A673 (cell line): ENCODE data around the gene TMC3. TPM values are rescaled to one million over a fixed set of nuclear protein-coding genes. Genes with fewer than 3 reads are reported as not detected.

Experiments used
- BruUV-seq: library from RNA; stranded (reverse); fragments of 400-500 nt; replicated peaks from 2 replicates; lab custom pipeline; 2021; lab: Mats Ljungman, UMichigan
- CTCF ChIA-PET: fragments of 300-600 bp; sonication (Branson Sonifier 250); formaldehyde crosslinking; loops from one replicate; lab custom pipeline; 2022; ENCODE audit warnings: antibody characterized with exemption; lab: Charles Lee
- POLR2A ChIA-PET: fragments of 300-600 bp; sonication (Branson Sonifier 250); formaldehyde crosslinking; loops from one replicate; lab custom pipeline; 2022; ENCODE audit warnings: antibody characterized with exemption; ENCODE audit not compliant: low non-redundant PET; lab: Charles Lee
- DNase-seq: peaks from one replicate; pipeline ENCODE4 v3.0.0-alpha.2; 2015; ENCODE audit warnings: low spot score
- H3K27ac ChIP-seq: fragments of 200-600 bp; sonication (generic); 2 replicates; pipeline ENCODE4 v1.5.1; 2016; ENCODE audit warnings: mixed run types, low read depth, mild to moderate bottlenecking, mixed read lengths, antibody characterized with exemption, low read length; ENCODE audit not compliant: poor library complexity, severe bottlenecking
- H3K27me3 ChIP-seq: fragments of 200-600 bp; sonication (generic); replicated peaks from 2 replicates; pipeline ENCODE4 v1.6.1; 2017; ENCODE audit warnings: mixed run types, low read depth, mild to moderate bottlenecking, mixed read lengths, antibody characterized with exemption, low read length; ENCODE audit not compliant: insufficient read depth, poor library complexity
- H3K36me3 ChIP-seq: fragments of 200-600 bp; sonication (generic); 2 replicates; pipeline ENCODE4 v1.6.1; 2016; ENCODE audit warnings: mixed run types, mild to moderate bottlenecking, mixed read lengths, antibody characterized with exemption, low read length; ENCODE audit not compliant: insufficient read depth, poor library complexity, severe bottlenecking
- H3K4me1 ChIP-seq: fragments of 200-600 bp; sonication (generic); 2 replicates; pipeline ENCODE4 v1.6.1; 2017; ENCODE audit warnings: mixed run types, mild to moderate bottlenecking, mixed read lengths, antibody characterized with exemption, low read length; ENCODE audit not compliant: insufficient read depth, poor library complexity, severe bottlenecking
- H3K4me3 ChIP-seq: fragments of 200-600 bp; sonication (generic); 2 replicates; pipeline ENCODE4 v1.5.1; 2016; ENCODE audit warnings: low read depth, mixed run types, mild to moderate bottlenecking, mixed read lengths, low read length; ENCODE audit not compliant: poor library complexity, severe bottlenecking
- H3K9me3 ChIP-seq: fragments of 200-600 bp; sonication (generic); 2 replicates; pipeline ENCODE4 v1.6.1; 2016; ENCODE audit warnings: mixed run types, low read depth, mild to moderate bottlenecking, mixed read lengths, antibody characterized with exemption, low read length; ENCODE audit not compliant: poor library complexity, severe bottlenecking
- CTCF ChIP-seq: fragments of 300-800, 200-600 bp; sonication (generic); conservative IDR thresholded peaks from 2 replicates; pipeline ENCODE4 v1.5.1; 2017; ENCODE audit warnings: low read depth, mild to moderate bottlenecking, antibody characterized with exemption, low read length, moderate library complexity, mixed read lengths
- EZH2 ChIP-seq: fragments of 200-600 bp; sonication (generic); IDR thresholded peaks from 2 replicates; pipeline ENCODE4 v1.6.1; 2017; ENCODE audit warnings: borderline replicate concordance, low read depth, mild to moderate bottlenecking, mixed read lengths, antibody characterized with exemption, low read length; ENCODE audit not compliant: poor library complexity, severe bottlenecking
- intact Hi-C: fragments of 100-400 bp; cut with micrococcal nuclease; formaldehyde crosslinking; loops from one replicate; pipeline ENCODE4 v1.10.0; 2022; ENCODE audit not compliant: unreplicated experiment
- total RNA-seq: library from RNA; stranded (reverse); gene quantifications from 2 replicates; pipeline ENCODE4 v1.2.3, GENCODE V29; 2021

TMC3 gene
- total RNA-seq, 1 experiment from 2014 or later: not detected

- Histone ChIP-seq H3K27ac (no peak overlapping the region), H3K4me3 (no peak overlapping the region), H3K4me1 (no peaks in the 10 kb centered on the region), H3K36me3 (no peaks in the 10 kb centered on the region), H3K9me3 (no peaks in the 10 kb centered on the region), H3K27me3 (peaks cover 5% of the 10 kb centered on the region)
- DNase-seq: no peak
- CTCF ChIA-PET: no interaction called here
- POLR2A ChIA-PET: no interaction called here
- intact Hi-C loops: no loop called here
- no TSS peak for BruUV-seq
- no peak for TF ChIP-seq CTCF
- no peak for TF ChIP-seq EZH2
Measured at GRCh38 chr15:81347910-81348309, 26.1 kb downstream of the TMC3 start.

- H3K36me3 ChIP-seq: no peaks in the 10 kb centered on the region
- no peaks in the 10 kb centered on the region for H3K9me3 ChIP-seq
- intact Hi-C loops: no loop called here
- no TSS peak for BruUV-seq
- CTCF ChIA-PET: no interaction called here
- no peaks in the 10 kb centered on the region for H3K4me1 ChIP-seq
- H3K27me3 ChIP-seq: peaks cover 5% of the 10 kb centered on the region
- DNase-seq: peak; percentile 19
- TF ChIP-seq EZH2: no peak
- no peak for TF ChIP-seq CTCF
- H3K4me3 ChIP-seq: no peak overlapping the region
- H3K27ac ChIP-seq: no peak overlapping the region
- POLR2A ChIA-PET: no interaction called here
Measured at GRCh38 chr15:81346611-81347010, 27.4 kb downstream of the TMC3 start.

GRCh38 chr15:81343371-81343770 is 30.6 kb downstream of the TMC3 start:
- Histone ChIP-seq H3K4me3 (no peak overlapping the region), H3K27ac (no peak overlapping the region), H3K9me3 (no peaks in the 10 kb centered on the region), H3K27me3 (no peaks in the 10 kb centered on the region), H3K4me1 (no peaks in the 10 kb centered on the region), H3K36me3 (no peaks in the 10 kb centered on the region)
- DNase-seq: no peak
- no TSS peak for BruUV-seq
- intact Hi-C loops: no loop called here
- ChIA-PET CTCF (no interaction called here), POLR2A (no interaction called here)
- no peak for TF ChIP-seq CTCF
- no peak for TF ChIP-seq EZH2
